WTC11 (cell line): ENCODE data around the gene RBP5. TPM values are rescaled to one million over a fixed set of nuclear protein-coding genes. Genes with fewer than 3 reads are reported as not detected.

Experiments used
- ATAC-seq: fragments of 200-7000 bp; cut with Tn5 transposase; 2 replicates; pipeline ENCODE4 v1.10.0; 2021; ENCODE audit warnings: mild to moderate bottlenecking, moderate library complexity
- CTCF ChIA-PET: fragments of 300-600 bp; sonication (Branson Sonifier 250); formaldehyde crosslinking; loops from one replicate; lab custom pipeline; 2021; ENCODE audit warnings: antibody characterized with exemption; lab: Charles Lee
- POLR2A ChIA-PET: fragments of 350-600 bp; sonication (Branson Sonifier 250); formaldehyde crosslinking; loops from one replicate; lab custom pipeline; 2021; ENCODE audit warnings: antibody characterized with exemption; lab: Charles Lee
- DNase-seq: peaks from one replicate; pipeline ENCODE4 v3.0.0; 2021; ENCODE audit warnings: low spot score
- H3K27ac Mint-ChIP-seq: 2 replicates; pipeline ENCODE4 v1.8.0; 2021; ENCODE audit warnings: mixed read lengths
- H3K27me3 Mint-ChIP-seq: 2 replicates; pipeline ENCODE4 v1.8.0; 2021; ENCODE audit warnings: low read depth, mild to moderate bottlenecking, moderate library complexity, mixed read lengths
- H3K36me3 Mint-ChIP-seq: 2 replicates; pipeline ENCODE4 v1.8.0; 2021; ENCODE audit warnings: mixed read lengths
- H3K4me1 Mint-ChIP-seq: 2 replicates; pipeline ENCODE4 v1.8.0; 2022; ENCODE audit warnings: mixed read lengths
- H3K4me3 Mint-ChIP-seq: 2 replicates; pipeline ENCODE4 v1.8.0; 2021; ENCODE audit warnings: mild to moderate bottlenecking, moderate library complexity, mixed read lengths
- H3K9me3 Mint-ChIP-seq: 2 replicates; pipeline ENCODE4 v1.8.0; 2021; ENCODE audit warnings: mixed read lengths
- ATF3 ChIP-seq: sonication (generic); formaldehyde crosslinking; conservative IDR thresholded peaks from 2 replicates; pipeline ENCODE4 v1.8.1; 2022; ENCODE audit warnings: mild to moderate bottlenecking, missing genetic modification reagents
- CTCF ChIP-seq: fragments of 200-600 bp; IDR thresholded peaks from 2 replicates; pipeline ENCODE4 v1.8.0; 2022; ENCODE audit warnings: antibody characterized with exemption
- ERG ChIP-seq: fragments of 250-450 bp; sonication (Bioruptor Pico); IDR thresholded peaks from 2 replicates; pipeline ENCODE4 v1.8.0; 2021; ENCODE audit warnings: mild to moderate bottlenecking
- ESRRA ChIP-seq: sonication (generic); formaldehyde crosslinking; IDR thresholded peaks from 2 replicates; pipeline ENCODE4 v1.8.1; 2022; ENCODE audit warnings: mild to moderate bottlenecking, missing genetic modification reagents, borderline replicate concordance
- FOXJ3 ChIP-seq: sonication (generic); formaldehyde crosslinking; IDR thresholded peaks from 2 replicates; pipeline ENCODE4 v1.9.0; 2021; ENCODE audit warnings: missing genetic modification reagents, mild to moderate bottlenecking, borderline replicate concordance
- GABPB1 ChIP-seq: sonication (generic); formaldehyde crosslinking; IDR thresholded peaks from 2 replicates; pipeline ENCODE4 v1.8.1; 2023; ENCODE audit warnings: mild to moderate bottlenecking, missing genetic modification reagents
- GTF2I ChIP-seq: fragments of 250-450 bp; sonication (Bioruptor Pico); conservative IDR thresholded peaks from 2 replicates; pipeline ENCODE4 v1.4.0; 2021; ENCODE audit warnings: mild to moderate bottlenecking
- HMGA2 ChIP-seq: fragments of 250-450 bp; sonication (Bioruptor Pico); IDR thresholded peaks from 2 replicates; pipeline ENCODE4 v1.4.0; 2021; ENCODE audit warnings: mild to moderate bottlenecking, moderate library complexity
- MLX ChIP-seq: sonication (generic); formaldehyde crosslinking; IDR thresholded peaks from 2 replicates; pipeline ENCODE4 v1.8.1; 2023; ENCODE audit warnings: mild to moderate bottlenecking, missing genetic modification reagents, moderate library complexity
- NFE2L1 ChIP-seq: sonication (generic); formaldehyde crosslinking; IDR thresholded peaks from 2 replicates; pipeline ENCODE4 v1.8.1; 2023; ENCODE audit warnings: missing genetic modification reagents
- NR1H2 ChIP-seq: sonication (generic); formaldehyde crosslinking; IDR thresholded peaks from 2 replicates; pipeline ENCODE4 v1.9.0; 2021; ENCODE audit warnings: mild to moderate bottlenecking, moderate library complexity, missing genetic modification reagents
- NR2C2 ChIP-seq: sonication (generic); formaldehyde crosslinking; IDR thresholded peaks from 2 replicates; pipeline ENCODE4 v1.8.0; 2022; ENCODE audit warnings: mild to moderate bottlenecking, missing genetic modification reagents
- NR3C1 ChIP-seq: sonication (generic); formaldehyde crosslinking; conservative IDR thresholded peaks from 2 replicates; pipeline ENCODE4 v1.8.1; 2023; ENCODE audit warnings: low read depth, mild to moderate bottlenecking, missing genetic modification reagents
- OVOL2 ChIP-seq: fragments of 250-450 bp; sonication (Bioruptor Pico); IDR thresholded peaks from 2 replicates; pipeline ENCODE4 v1.9.0; 2021; ENCODE audit warnings: mild to moderate bottlenecking, borderline replicate concordance
- RELA ChIP-seq: sonication (generic); formaldehyde crosslinking; IDR thresholded peaks from 2 replicates; pipeline ENCODE4 v1.8.1; 2022; ENCODE audit warnings: missing genetic modification reagents, mild to moderate bottlenecking, borderline replicate concordance
- USF1 ChIP-seq: sonication (generic); formaldehyde crosslinking; IDR thresholded peaks from 2 replicates; pipeline ENCODE4 v1.8.0; 2022; ENCODE audit warnings: mild to moderate bottlenecking, missing genetic modification reagents
- USF2 ChIP-seq: sonication (generic); formaldehyde crosslinking; IDR thresholded peaks from 2 replicates; pipeline ENCODE4 v1.8.1; 2023; ENCODE audit warnings: mild to moderate bottlenecking, missing genetic modification reagents, moderate library complexity
- ZBTB43 ChIP-seq: sonication (generic); formaldehyde crosslinking; IDR thresholded peaks from 2 replicates; pipeline ENCODE4 v1.8.1; 2023; ENCODE audit warnings: mild to moderate bottlenecking, missing genetic modification reagents
- ZNF263 ChIP-seq: sonication (generic); formaldehyde crosslinking; IDR thresholded peaks from 2 replicates; pipeline ENCODE4 v1.8.1; 2022; ENCODE audit warnings: low read depth, mild to moderate bottlenecking, moderate library complexity, missing genetic modification reagents
- ZNF317 ChIP-seq: sonication (generic); formaldehyde crosslinking; IDR thresholded peaks from 2 replicates; pipeline ENCODE4 v1.8.1; 2023; ENCODE audit warnings: low read depth, mild to moderate bottlenecking, moderate library complexity, missing genetic modification reagents, borderline replicate concordance
- ZNF416 ChIP-seq: fragments of 250-450 bp; sonication (Bioruptor Pico); IDR thresholded peaks from 2 replicates; pipeline ENCODE4 v1.9.0; 2021; ENCODE audit warnings: mild to moderate bottlenecking, inconsistent platforms
- ZNF532 ChIP-seq: fragments of 250-450 bp; sonication (Bioruptor Pico); IDR thresholded peaks from 2 replicates; pipeline ENCODE4 v1.9.0; 2021; ENCODE audit warnings: mild to moderate bottlenecking, borderline replicate concordance
- ZSCAN18 ChIP-seq: fragments of 250-450 bp; sonication (Bioruptor Pico); IDR thresholded peaks from 2 replicates; pipeline ENCODE4 v2.1.2; 2022; ENCODE audit warnings: mild to moderate bottlenecking, moderate library complexity
- total RNA-seq: library from RNA; stranded (reverse); gene quantifications from 3 replicates; pipeline ENCODE4 v1.2.3, GENCODE V29; 2021

The RBP5 gene
- total RNA-seq, 1 experiment from 2014 or later: 4.1 TPM

- TF ChIP-seq MLX: no peak
- TF ChIP-seq NR2C2 (CRISPR knock-in tag): no peak
- TF ChIP-seq ESRRA (CRISPR knock-in tag): no peak
- no peak for TF ChIP-seq FOXJ3 (CRISPR knock-in tag)
Measured at GRCh38 chr12:7089196-7089871, 39.4 kb downstream of the RBP5 start (continued).

- H3K27ac Mint-ChIP-seq: no peak overlapping the region
- H3K27me3 Mint-ChIP-seq: no peaks in the 10 kb centered on the region
- ATAC-seq: no peak
- H3K36me3 Mint-ChIP-seq: peaks cover 5% of the 10 kb centered on the region
- no peaks in the 10 kb centered on the region for H3K4me1 Mint-ChIP-seq
- peaks cover 7% of the 10 kb centered on the region for H3K9me3 Mint-ChIP-seq
- ChIA-PET POLR2A (no interaction called here), CTCF (no interaction called here)
- DNase-seq: no peak
- H3K4me3 Mint-ChIP-seq: no peak overlapping the region
- TF ChIP-seq ZNF532 (CRISPR knock-in tag) (no peak), ZNF416 (CRISPR knock-in tag) (no peak), RELA (no peak), NR1H2 (CRISPR knock-in tag) (no peak), NR3C1 (no peak), OVOL2 (CRISPR knock-in tag) (no peak), ZBTB43 (CRISPR knock-in tag) (no peak), GTF2I (CRISPR knock-in tag) (no peak), NFE2L1 (CRISPR knock-in tag) (no peak), HMGA2 (no peak), ZSCAN18 (CRISPR knock-in tag) (no peak), ERG (CRISPR knock-in tag) (no peak), USF1 (no peak), GABPB1 (CRISPR knock-in tag) (no peak), USF2 (no peak), ATF3 (CRISPR knock-in tag) (no peak), ZNF317 (CRISPR knock-in tag) (no peak), ZNF263 (no peak), CTCF (no peak)
- TF ChIP-seq, all 79 proteins: peak for 0
Measured at GRCh38 chr12:7083125-7083524, 45.6 kb downstream of the RBP5 start.
